ENCODE measurements around the gene SUPT7L. TPM values are rescaled to one million over a fixed set of nuclear protein-coding genes. Genes with fewer than 3 reads are reported as not detected.
A peak's percentile ranks its signal among the peaks of the same experiment; 100 is the strongest.
"Not testable (repeated sequence)": the region's sequence is repeated elsewhere in the genome, so short reads cannot be mapped to it uniquely, and the experiment has no call there.

Gene SUPT7L
- total RNA-seq, 1 donor from 2014 or later: 6.1 TPM

GRCh38 chr2:27634291-27634690 is 29.1 kb downstream of the SUPT7L start:
- no peak for DNase-seq (ENCODE audit: low spot score in 2 of 2)
- no peak overlapping the region for H3K4me3 ChIP-seq
- H3K27ac ChIP-seq: no peak overlapping the region
- TF ChIP-seq CTCF (IDR thresholded peaks at IDR 0.05): no peak
- intact Hi-C loops (cut with DNase I): no loop called here
- H3K9me3 ChIP-seq: no peaks in the 10 kb centered on the region
- H3K27me3 ChIP-seq: no peaks in the 10 kb centered on the region
- peaks cover 43 to 74% of the 10 kb centered on the region in 2 donors for H3K36me3 ChIP-seq
- peaks cover 0 to 5% of the 10 kb centered on the region in 2 donors for H3K4me1 ChIP-seq

- H3K9me3 ChIP-seq; H3K4me3 ChIP-seq; intact Hi-C loops (cut with DNase I); H3K27ac ChIP-seq; H3K27me3 ChIP-seq; H3K4me1 ChIP-seq; DNase-seq (ENCODE audit: low spot score in 2 of 2): not testable (repeated sequence)
- H3K36me3 ChIP-seq: peaks cover 27 to 42% of the 10 kb centered on the region in 2 donors
Observed at GRCh38 chr2:27630257-27630656, 33.2 kb downstream of the SUPT7L start.

GRCh38 chr2:27628767-27629709 is 34.4 kb downstream of the SUPT7L start, which contains the start of the genes CCDC121 and GPN1:
Gene CCDC121, minus strand, starts transcription at chr2:27629012. Its CDS starts 1,213 bp downstream, at chr2:27627799.
Gene GPN1, plus strand, starts transcription at chr2:27629050. Its CDS starts 9 bp downstream, at chr2:27629059.
- no peaks in the 10 kb centered on the region for H3K27me3 ChIP-seq
- TF ChIP-seq CTCF (IDR thresholded peaks at IDR 0.05): no peak

GRCh38 chr2:27627963-27628766 is 35.2 kb downstream of the SUPT7L start:
- Histone ChIP-seq H3K36me3 (peaks cover 21 to 33% of the 10 kb centered on the region in 2 donors), H3K27ac (peak overlapping the region; percentile 59 to 74), H3K27me3 (no peaks in the 10 kb centered on the region), H3K4me1 (peaks cover 0 to 5% of the 10 kb centered on the region in 2 donors), H3K9me3 (no peaks in the 10 kb centered on the region), H3K4me3 (peak overlapping the region; percentile 66 to 71)
- intact Hi-C loops (cut with DNase I): loop anchor here (2.0 kb wide), 1 partner anchor 139 kb away; the partner anchor contains the start of gene IFT172
- no peak for DNase-seq (ENCODE audit: low spot score in 2 of 2)
- no peak for TF ChIP-seq CTCF (IDR thresholded peaks at IDR 0.05)

More at GRCh38 chr2:27628767-27629709, 34.4 kb downstream of the SUPT7L start, which contains the start of the genes CCDC121 and GPN1:
- Histone ChIP-seq H3K4me3 (peak within 1 kb of the TSS; percentile 66 to 71), H3K9me3 (no peaks in the 10 kb centered on the region), H3K4me1 (peaks cover 0 to 5% of the 10 kb centered on the region in 2 donors), H3K27ac (peak within 1 kb of the TSS; percentile 59 to 74), H3K36me3 (peaks cover 18 to 37% of the 10 kb centered on the region in 2 donors)
- intact Hi-C loops (cut with DNase I): loop anchor here (2.0 kb wide), 1 partner anchor 140 kb away; the partner anchor contains the start of gene IFT172
- peak; percentile 77 to 94 for DNase-seq (ENCODE audit: low spot score in 2 of 2)

GRCh38 chr2:27626921-27627320 is 36.5 kb downstream of the SUPT7L start:
- DNase-seq (ENCODE audit: low spot score in 2 of 2); H3K27ac ChIP-seq; intact Hi-C loops (cut with DNase I); H3K4me3 ChIP-seq; H3K4me1 ChIP-seq; H3K9me3 ChIP-seq; H3K27me3 ChIP-seq: not testable (repeated sequence)
- peaks cover 23 to 36% of the 10 kb centered on the region in 2 donors for H3K36me3 ChIP-seq

- Histone ChIP-seq H3K36me3 (peaks cover 25 to 36% of the 10 kb centered on the region in 2 donors), H3K27ac (peak overlapping the region in 1 of 2 donors; percentile 55)
- H3K4me3 ChIP-seq; intact Hi-C loops (cut with DNase I); H3K27me3 ChIP-seq; DNase-seq (ENCODE audit: low spot score in 2 of 2); H3K9me3 ChIP-seq; H3K4me1 ChIP-seq: not testable (repeated sequence)
Observed at GRCh38 chr2:27626323-27626722, 37.1 kb downstream of the SUPT7L start.
